ENCODE measurements around the gene AATF.

AATF gene

DNA sequence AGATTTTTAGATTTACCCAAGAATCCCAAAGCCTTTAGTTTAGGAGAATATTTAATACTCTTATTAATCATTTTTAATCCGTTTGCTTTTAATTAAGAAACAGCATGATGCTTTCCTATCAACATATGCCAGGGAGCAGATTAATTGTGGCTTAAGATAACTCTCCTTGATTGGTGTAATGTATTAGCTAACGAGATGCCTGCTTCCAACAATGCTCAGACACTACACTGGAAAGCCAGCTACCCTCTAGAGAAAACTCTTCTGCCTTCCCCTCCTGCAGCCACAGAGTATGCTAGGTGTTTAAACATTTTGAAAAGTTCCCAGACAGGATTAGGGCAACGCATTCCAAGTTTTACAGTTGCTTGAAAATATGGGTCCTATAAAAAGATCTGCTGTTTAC lies 142.2 kb downstream of the AATF start:
- Histone ChIP-seq H3K4me1 (ENCODE audit: insufficient read depth, low read length, poor library complexity, severe bottlenecking) (peaks cover 88% of the 10 kb centered on the region), H3K36me3 (ENCODE audit: insufficient read depth, low read length) (peaks cover 13% of the 10 kb centered on the region; the same call in 1 of the 2 replicates), H3K79me2 (ENCODE audit: insufficient read depth, low read length) (no peaks in the 10 kb centered on the region; the same call in 1 of the 2 replicates), H3K9ac (ENCODE audit: low read depth, low read length, poor library complexity, severe bottlenecking) (peak overlapping the region; percentile 69), H3K4me3 (ENCODE audit: low read length, poor library complexity, severe bottlenecking) (no peak overlapping the region), H3K27me3 (ENCODE audit: insufficient read depth, low read length, poor library complexity, severe bottlenecking) (no peaks in the 10 kb centered on the region), H2AFZ (ENCODE audit: low read length) (no peak overlapping the region), H4K20me1 (ENCODE audit: insufficient read depth, low read length, poor library complexity, severe bottlenecking) (no peaks in the 10 kb centered on the region), H3F3A (ENCODE audit: low read depth) (peaks cover 17% of the 10 kb centered on the region), H3K9me2 (replicated peaks; ENCODE audit: low read depth, low read length) (no peaks in the 10 kb centered on the region), H3K9me3 (ENCODE audit: insufficient read depth, low read depth, low read length) (no peaks in the 10 kb centered on the region), H3K4me2 (ENCODE audit: low read depth, low read length, poor library complexity, severe bottlenecking) (peak overlapping the region; percentile 80)
- TF ChIP-seq, protein P1, sequence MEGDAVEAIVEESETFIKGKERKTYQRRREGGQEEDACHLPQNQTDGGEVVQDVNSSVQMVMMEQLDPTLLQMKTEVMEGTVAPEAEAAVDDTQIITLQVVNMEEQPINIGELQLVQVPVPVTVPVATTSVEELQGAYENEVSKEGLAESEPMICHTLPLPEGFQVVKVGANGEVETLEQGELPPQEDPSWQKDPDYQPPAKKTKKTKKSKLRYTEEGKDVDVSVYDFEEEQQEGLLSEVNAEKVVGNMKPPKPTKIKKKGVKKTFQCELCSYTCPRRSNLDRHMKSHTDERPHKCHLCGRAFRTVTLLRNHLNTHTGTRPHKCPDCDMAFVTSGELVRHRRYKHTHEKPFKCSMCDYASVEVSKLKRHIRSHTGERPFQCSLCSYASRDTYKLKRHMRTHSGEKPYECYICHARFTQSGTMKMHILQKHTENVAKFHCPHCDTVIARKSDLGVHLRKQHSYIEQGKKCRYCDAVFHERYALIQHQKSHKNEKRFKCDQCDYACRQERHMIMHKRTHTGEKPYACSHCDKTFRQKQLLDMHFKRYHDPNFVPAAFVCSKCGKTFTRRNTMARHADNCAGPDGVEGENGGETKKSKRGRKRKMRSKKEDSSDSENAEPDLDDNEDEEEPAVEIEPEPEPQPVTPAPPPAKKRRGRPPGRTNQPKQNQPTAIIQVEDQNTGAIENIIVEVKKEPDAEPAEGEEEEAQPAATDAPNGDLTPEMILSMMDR (conservative IDR thresholded peaks at IDR 0.05; ENCODE audit: low read length) = no peak
- no peak for TF ChIP-seq EZH2phosphoT487 (IDR thresholded peaks at IDR 0.05; ENCODE audit: borderline replicate concordance)

DNA sequence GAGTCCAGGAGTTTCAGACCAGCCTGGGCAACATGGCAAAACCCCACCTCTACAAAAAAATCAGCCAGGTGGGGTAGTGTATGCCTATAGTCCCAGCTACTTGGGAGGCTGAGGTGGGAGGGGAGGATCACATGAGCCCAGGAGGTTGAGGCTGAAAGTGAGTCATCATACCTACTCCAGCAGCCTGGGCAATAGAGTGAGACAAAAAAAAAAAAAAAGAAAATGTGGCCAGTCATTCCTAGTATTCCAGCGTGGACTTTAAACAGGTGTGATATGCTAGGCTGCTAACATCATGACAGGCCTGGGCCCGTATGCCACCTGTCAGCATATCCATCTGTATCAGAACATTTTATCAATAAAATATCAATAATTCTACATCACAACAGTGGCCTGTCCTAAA lies 143.3 kb downstream of the AATF start:
- H3K4me1 ChIP-seq (ENCODE audit: insufficient read depth, low read length, poor library complexity, severe bottlenecking) = peaks cover 77% of the 10 kb centered on the region
- no peak overlapping the region for H3K4me3 ChIP-seq (ENCODE audit: low read length, poor library complexity, severe bottlenecking)
- no peak overlapping the region for H2AFZ ChIP-seq (ENCODE audit: low read length)
- no peaks in the 10 kb centered on the region for H3K9me2 ChIP-seq (replicated peaks; ENCODE audit: low read depth, low read length)
- peaks cover 17% of the 10 kb centered on the region for H3F3A ChIP-seq (ENCODE audit: low read depth)
- no peaks in the 10 kb centered on the region; the same call in 1 of the 2 replicates for H3K79me2 ChIP-seq (ENCODE audit: insufficient read depth, low read length)
- H4K20me1 ChIP-seq (ENCODE audit: insufficient read depth, low read length, poor library complexity, severe bottlenecking) = no peaks in the 10 kb centered on the region
- no peak overlapping the region for H3K4me2 ChIP-seq (ENCODE audit: low read depth, low read length, poor library complexity, severe bottlenecking)
- H3K9ac ChIP-seq (ENCODE audit: low read depth, low read length, poor library complexity, severe bottlenecking) = no peak overlapping the region
- no peaks in the 10 kb centered on the region for H3K27me3 ChIP-seq (ENCODE audit: insufficient read depth, low read length, poor library complexity, severe bottlenecking)
- peaks cover 21% of the 10 kb centered on the region; the same call in 1 of the 2 replicates for H3K36me3 ChIP-seq (ENCODE audit: insufficient read depth, low read length)
- H3K9me3 ChIP-seq (ENCODE audit: insufficient read depth, low read depth, low read length) = no peaks in the 10 kb centered on the region
- TF ChIP-seq, protein P1 (conservative IDR thresholded peaks at IDR 0.05; ENCODE audit: low read length) = no peak
- no peak for TF ChIP-seq EZH2phosphoT487 (IDR thresholded peaks at IDR 0.05; ENCODE audit: borderline replicate concordance)

DNA sequence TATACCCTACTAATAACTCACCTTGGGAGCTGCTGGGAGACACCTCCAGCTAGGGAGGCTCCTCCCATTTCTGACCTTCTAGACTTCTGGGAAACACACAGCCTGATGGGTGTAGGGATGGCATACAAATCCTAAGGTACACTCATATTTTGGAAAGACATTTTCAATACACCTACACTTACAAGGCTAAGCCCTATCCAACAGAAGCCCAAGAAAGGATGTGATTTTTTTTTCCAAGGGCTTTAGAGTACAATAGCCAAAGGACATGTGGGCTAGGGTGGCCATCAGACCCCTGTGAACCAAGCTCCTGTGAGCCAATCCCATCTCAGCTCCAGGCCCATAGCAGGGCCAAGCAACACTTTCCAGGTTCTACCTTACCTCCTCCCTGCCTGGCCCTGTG lies 143.9 kb downstream of the AATF start:
- Histone ChIP-seq H3K79me2 (ENCODE audit: insufficient read depth, low read length) (no peaks in the 10 kb centered on the region; the same call in 1 of the 2 replicates), H3K4me1 (ENCODE audit: insufficient read depth, low read length, poor library complexity, severe bottlenecking) (peaks cover 70% of the 10 kb centered on the region), H3K4me3 (ENCODE audit: low read length, poor library complexity, severe bottlenecking) (no peak overlapping the region), H3K9me2 (replicated peaks; ENCODE audit: low read depth, low read length) (no peaks in the 10 kb centered on the region), H3K9me3 (ENCODE audit: insufficient read depth, low read depth, low read length) (no peaks in the 10 kb centered on the region), H4K20me1 (ENCODE audit: insufficient read depth, low read length, poor library complexity, severe bottlenecking) (no peaks in the 10 kb centered on the region), H3K27me3 (ENCODE audit: insufficient read depth, low read length, poor library complexity, severe bottlenecking) (no peaks in the 10 kb centered on the region), H2AFZ (ENCODE audit: low read length) (no peak overlapping the region), H3K36me3 (ENCODE audit: insufficient read depth, low read length) (peaks cover 25% of the 10 kb centered on the region; the same call in 1 of the 2 replicates), H3K9ac (ENCODE audit: low read depth, low read length, poor library complexity, severe bottlenecking) (no peak overlapping the region), H3F3A (ENCODE audit: low read depth) (peaks cover 17% of the 10 kb centered on the region), H3K4me2 (ENCODE audit: low read depth, low read length, poor library complexity, severe bottlenecking) (no peak overlapping the region)
- no peak for TF ChIP-seq EZH2phosphoT487 (IDR thresholded peaks at IDR 0.05; ENCODE audit: borderline replicate concordance)
- TF ChIP-seq, protein P1 (conservative IDR thresholded peaks at IDR 0.05; ENCODE audit: low read length) = no peak

Data from Loucy (cell line).